Upper lobe of left lung (tissue), 6 donors: ENCODE measurements around the gene DGKI. TPM values are rescaled to one million over a fixed set of nuclear protein-coding genes. Genes with fewer than 3 reads are reported as not detected.

Experiments
- ATAC-seq, 2 donors: fragments of 200-7000 bp; cut with Tn5 transposase; one replicate each; pipeline ENCODE4 v1.9.1; 2022; ENCODE audit warnings: mild to moderate bottlenecking in 2 of 2, moderate library complexity in 2 of 2; ENCODE audit not compliant: low FRiP score in 2 of 2
- DNase-seq, 2 donors: peaks; one replicate each; pipeline ENCODE4 v3.0.0-alpha.2; 2019 to 2020
- H3K27ac ChIP-seq, 4 donors: fragments of 200-600 bp; sonication (generic); one replicate each; pipeline ENCODE4 v1.5.1; 2016 to 2019
- H3K27me3 ChIP-seq, 4 donors: fragments of 200-600 bp; sonication (generic); one replicate each; pipeline ENCODE4 v1.5.1; 2017 to 2019
- H3K36me3 ChIP-seq, 4 donors: fragments of 200-600 bp; sonication (generic); one replicate each; pipeline ENCODE4 v1.5.1; 2016 to 2019
- H3K4me1 ChIP-seq, 4 donors: fragments of 200-600 bp; sonication (generic); one replicate each; pipeline ENCODE4 v1.5.1; 2018 to 2019
- H3K4me3 ChIP-seq, 4 donors: fragments of 200-600 bp; sonication (generic); one replicate each; pipeline ENCODE4 v1.5.1; 2017 to 2019; ENCODE audit warnings: mild to moderate bottlenecking in 2 of 4, moderate library complexity in 1 of 4
- H3K9me3 ChIP-seq, 4 donors: fragments of 200-600 bp; sonication (generic); one replicate each; pipeline ENCODE4 v1.5.1; 2018 to 2019
- EP300 ChIP-seq, 4 donors: sonication (generic); formaldehyde crosslinking; IDR thresholded peaks; one replicate each; pipeline ENCODE4 v1.5.1; 2017; ENCODE audit warnings: antibody characterized with exemption in 4 of 4, control low read depth in 2 of 4
- POLR2A ChIP-seq, 4 donors: fragments of 450-650 bp; IDR thresholded peaks; one replicate each; pipeline ENCODE4 v1.5.1; 2016 to 2017; ENCODE audit warnings: antibody characterized with exemption in 4 of 4, mild to moderate bottlenecking in 2 of 4
- POLR2AphosphoS5 ChIP-seq, 2 donors: sonication (generic); formaldehyde crosslinking; IDR thresholded peaks; one replicate each; pipeline ENCODE4 v1.5.1; 2017; ENCODE audit warnings: antibody characterized with exemption in 2 of 2
- WGBS, 2 donors: methylation state at CpG; one replicate each; pipeline ENCODE4 v1.1.5; 2017 to 2018; 5-methylcytosine and 5-hydroxymethylcytosine counted together
- total RNA-seq, 6 donors: library from RNA; depleted of rRNA in 4 of 6; stranded (reverse); fragments of >200 nt in 4 of 6; gene quantifications; one replicate each; pipeline versions ENCODE4 v1.1.0 to v1.2.1, GENCODE V29; 2016 to 2021
- TF ChIP-seq, protein P1 (sequence below), 6 experiments: fragments of 450-650 bp in 4 of 6; fragments of 200-600 bp in 2 of 6; sonication (generic) in 2 of 6; IDR thresholded peaks; one replicate each; pipeline ENCODE4 v1.5.1; 2016 to 2019; ENCODE audit warnings: antibody characterized with exemption in 6 of 6
- donor health status: DM: no; HTN: no; CAD: no; lungs with moderate emphysema.
- donor health status: DM: no; HTN: yes; CAD: no; lungs with severe emphysema.

The DGKI gene
- total RNA-seq, 6 donors from 2014 or later = under 0.01 to 4.5 (median 0.34) TPM; not detected in 1

DNA sequence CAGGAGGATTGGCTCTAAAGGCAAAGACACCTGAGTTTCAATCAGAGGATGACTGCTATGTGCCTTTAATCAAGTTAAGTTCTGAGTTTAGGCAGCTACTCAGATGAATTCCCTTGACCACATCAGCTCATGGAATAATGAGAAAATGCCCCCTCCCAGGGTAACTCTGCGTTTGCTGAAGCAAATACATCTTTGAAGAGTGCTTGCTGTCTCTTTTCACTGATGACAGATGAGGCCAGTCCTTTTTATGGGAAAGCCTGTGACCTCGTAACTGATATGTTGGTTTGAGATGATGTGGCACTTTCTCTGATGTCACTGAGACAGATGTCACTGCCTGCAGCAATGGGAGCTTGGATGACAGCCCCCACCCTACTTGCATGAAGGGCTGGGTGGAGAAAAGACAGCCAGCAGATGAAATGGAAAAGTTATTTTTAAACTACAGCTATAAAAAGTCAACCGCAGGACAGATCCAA, 43.7 kb upstream of the DGKI start:
- Histone ChIP-seq H3K36me3 (peaks cover under 1 to 44% (median 22%) of the 10 kb centered on the region in 4 donors), H3K9me3 (no peaks in the 10 kb centered on the region), H3K27ac (peak overlapping the region in 1 of 4 donors; percentile 4), H3K4me1 (peaks cover 0 to 4% (median 2%) of the 10 kb centered on the region in 4 donors), H3K4me3 (no peak overlapping the region), H3K27me3 (no peaks in the 10 kb centered on the region)
- 60 to 67% methylated on average over 3 of the region's 3 CpGs for WGBS, 2 donors
- no peak for TF ChIP-seq POLR2AphosphoS5 (IDR thresholded peaks at IDR 0.05)
- TF ChIP-seq, protein P1, sequence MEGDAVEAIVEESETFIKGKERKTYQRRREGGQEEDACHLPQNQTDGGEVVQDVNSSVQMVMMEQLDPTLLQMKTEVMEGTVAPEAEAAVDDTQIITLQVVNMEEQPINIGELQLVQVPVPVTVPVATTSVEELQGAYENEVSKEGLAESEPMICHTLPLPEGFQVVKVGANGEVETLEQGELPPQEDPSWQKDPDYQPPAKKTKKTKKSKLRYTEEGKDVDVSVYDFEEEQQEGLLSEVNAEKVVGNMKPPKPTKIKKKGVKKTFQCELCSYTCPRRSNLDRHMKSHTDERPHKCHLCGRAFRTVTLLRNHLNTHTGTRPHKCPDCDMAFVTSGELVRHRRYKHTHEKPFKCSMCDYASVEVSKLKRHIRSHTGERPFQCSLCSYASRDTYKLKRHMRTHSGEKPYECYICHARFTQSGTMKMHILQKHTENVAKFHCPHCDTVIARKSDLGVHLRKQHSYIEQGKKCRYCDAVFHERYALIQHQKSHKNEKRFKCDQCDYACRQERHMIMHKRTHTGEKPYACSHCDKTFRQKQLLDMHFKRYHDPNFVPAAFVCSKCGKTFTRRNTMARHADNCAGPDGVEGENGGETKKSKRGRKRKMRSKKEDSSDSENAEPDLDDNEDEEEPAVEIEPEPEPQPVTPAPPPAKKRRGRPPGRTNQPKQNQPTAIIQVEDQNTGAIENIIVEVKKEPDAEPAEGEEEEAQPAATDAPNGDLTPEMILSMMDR (IDR thresholded peaks at IDR 0.05) = no peak
- no peak for TF ChIP-seq POLR2A (IDR thresholded peaks at IDR 0.05)
- no peak for TF ChIP-seq EP300 (IDR thresholded peaks at IDR 0.05)
- DNase-seq (no peak), ATAC-seq (no peak)

DNA sequence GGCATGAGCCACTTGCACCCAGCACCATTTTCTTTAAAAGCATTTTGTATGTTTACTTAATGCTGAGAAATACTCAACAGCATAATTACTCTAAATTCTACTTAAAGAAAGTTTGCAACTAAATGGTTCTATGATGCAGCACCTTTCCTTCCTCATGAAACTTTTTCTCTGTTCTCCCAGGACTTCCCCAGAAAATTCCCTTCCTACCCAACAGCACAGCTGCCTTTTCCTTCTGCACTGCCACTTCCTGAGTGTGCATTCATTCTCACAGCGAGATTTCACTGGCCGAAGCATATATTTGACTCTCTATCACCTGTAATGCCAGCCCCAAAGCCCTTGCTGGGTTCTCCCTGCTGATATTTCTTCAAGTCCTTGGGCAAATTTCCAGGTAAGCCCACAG, 41.5 kb upstream of the DGKI start:
- H3K9me3 ChIP-seq = no peaks in the 10 kb centered on the region
- TF ChIP-seq, protein P1 (IDR thresholded peaks at IDR 0.05) = no peak
- TF ChIP-seq POLR2A (IDR thresholded peaks at IDR 0.05) (no peak), POLR2AphosphoS5 (IDR thresholded peaks at IDR 0.05) (no peak), EP300 (IDR thresholded peaks at IDR 0.05) (no peak)
- no peak overlapping the region for H3K4me3 ChIP-seq
- no peak overlapping the region for H3K27ac ChIP-seq
- WGBS, 2 donors = 73 to 81% methylated on average over 2 of the region's 2 CpGs
- H3K4me1 ChIP-seq = peaks cover 0 to 4% (median 2%) of the 10 kb centered on the region in 4 donors
- peaks cover 12 to 43% (median 24%) of the 10 kb centered on the region in 4 donors for H3K36me3 ChIP-seq
- no peak for DNase-seq
- no peaks in the 10 kb centered on the region for H3K27me3 ChIP-seq
- no peak for ATAC-seq

DNA sequence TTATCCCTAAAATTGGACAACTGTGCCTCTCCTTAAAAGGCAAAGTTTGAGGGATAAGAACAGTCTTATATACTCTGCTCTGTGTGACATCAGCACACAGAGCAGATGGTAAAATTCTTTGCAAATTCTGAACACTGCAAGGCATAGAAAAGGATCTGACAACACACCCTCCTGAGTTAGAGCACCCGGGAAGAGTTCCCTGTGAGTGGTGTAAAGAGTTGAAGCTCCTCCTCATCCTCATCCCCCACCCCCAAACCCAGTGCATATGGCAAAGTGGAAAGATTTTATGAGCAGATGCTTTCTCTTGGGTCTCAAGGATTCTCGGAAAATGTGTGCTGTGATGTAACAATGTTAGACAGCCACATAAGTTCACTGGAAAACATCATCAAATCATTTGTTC, 40.0 kb upstream of the DGKI start:
- H3K27me3 ChIP-seq = no peaks in the 10 kb centered on the region
- TF ChIP-seq POLR2AphosphoS5 (IDR thresholded peaks at IDR 0.05) = no peak
- TF ChIP-seq, protein P1 (IDR thresholded peaks at IDR 0.05) = no peak
- TF ChIP-seq EP300 (IDR thresholded peaks at IDR 0.05) = no peak
- TF ChIP-seq POLR2A (IDR thresholded peaks at IDR 0.05) = no peak
- DNase-seq (no peak), ATAC-seq (no peak)
- H3K27ac ChIP-seq = no peak overlapping the region
- peaks cover 22 to 52% (median 33%) of the 10 kb centered on the region in 4 donors for H3K36me3 ChIP-seq
- H3K4me1 ChIP-seq = peaks cover 0 to 4% (median 2%) of the 10 kb centered on the region in 4 donors
- WGBS, 2 donors = 68 to 85% methylated on average over 2 of the region's 2 CpGs
- H3K9me3 ChIP-seq = peaks cover 0 to 3% (median 0%) of the 10 kb centered on the region in 4 donors
- no peak overlapping the region for H3K4me3 ChIP-seq

DNA sequence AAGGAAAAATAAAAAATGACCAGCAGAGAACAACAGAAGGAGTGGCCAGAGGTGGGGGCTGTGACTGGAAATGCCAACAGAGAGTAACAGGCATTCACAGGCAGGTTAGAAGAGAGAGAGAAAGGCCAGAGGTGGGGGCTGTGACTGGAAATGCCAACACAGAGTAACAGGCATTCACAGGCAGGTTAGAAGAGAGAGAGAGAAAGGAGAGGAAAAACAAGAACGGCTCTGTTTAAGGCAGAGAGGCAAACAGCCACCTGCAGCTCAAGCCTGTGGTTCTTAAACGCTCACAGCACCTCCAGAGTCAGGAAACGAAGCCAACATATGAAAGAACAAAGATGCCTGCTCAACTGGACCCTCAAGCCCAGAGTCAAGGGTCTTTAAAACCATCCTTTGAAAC, 39.5 kb upstream of the DGKI start:
- H3K36me3 ChIP-seq = peaks cover 27 to 57% (median 37%) of the 10 kb centered on the region in 4 donors

More for the DNA sequence above, 39.5 kb upstream of the DGKI start:
- TF ChIP-seq, protein P1 (IDR thresholded peaks at IDR 0.05) = no peak
- no peak for TF ChIP-seq POLR2A (IDR thresholded peaks at IDR 0.05)
- no peak for TF ChIP-seq EP300 (IDR thresholded peaks at IDR 0.05)
- no peak for TF ChIP-seq POLR2AphosphoS5 (IDR thresholded peaks at IDR 0.05)
- Histone ChIP-seq H3K4me3 (no peak overlapping the region), H3K4me1 (peaks cover 0 to 4% (median 2%) of the 10 kb centered on the region in 4 donors), H3K9me3 (peaks cover 0 to 5% (median 0%) of the 10 kb centered on the region in 4 donors), H3K27ac (no peak overlapping the region), H3K27me3 (no peaks in the 10 kb centered on the region)
- DNase-seq = no peak
- ATAC-seq = no peak
- 83 to 84% methylated on average over 3 of the region's 3 CpGs for WGBS, 2 donors
